NCI-H2227 (cell line): ENCODE measurements around the gene BCAS3.

ENCODE experiments used
- DNase-seq: peaks from one replicate; lab custom pipeline; 2025; ENCODE audit not compliant: unreplicated experiment; lab: John Stamatoyannopoulos, UW

BCAS3 gene

GRCh38 chr17:61330174-61331150 is 652.8 kb downstream of the BCAS3 start:
- no peak for DNase-seq

GRCh38 chr17:61331178-61331577 is 653.5 kb downstream of the BCAS3 start:
- no peak for DNase-seq

GRCh38 chr17:61331886-61332285 is 654.2 kb downstream of the BCAS3 start:
- no peak for DNase-seq

GRCh38 chr17:61333136-61333535 is 655.5 kb downstream of the BCAS3 start:
- no peak for DNase-seq

GRCh38 chr17:61334673-61335072 is 657.0 kb downstream of the BCAS3 start:
- DNase-seq = no peak

- no peak for DNase-seq
Observed at GRCh38 chr17:61335105-61335844, 657.6 kb downstream of the BCAS3 start.

- DNase-seq = no peak
Observed at GRCh38 chr17:61335845-61336655, 658.4 kb downstream of the BCAS3 start.

- no peak for DNase-seq
Observed at GRCh38 chr17:61337290-61337689, 659.6 kb downstream of the BCAS3 start.

GRCh38 chr17:61338000-61338798 is 660.5 kb downstream of the BCAS3 start:
- DNase-seq = no peak

- DNase-seq = no peak
Observed at GRCh38 chr17:61338874-61339478, 661.3 kb downstream of the BCAS3 start.

- DNase-seq = no peak
Observed at GRCh38 chr17:61340431-61341209, 663.0 kb downstream of the BCAS3 start.

GRCh38 chr17:61343576-61343975 is 665.9 kb downstream of the BCAS3 start:
- DNase-seq = no peak

GRCh38 chr17:61345061-61345460 is 667.4 kb downstream of the BCAS3 start:
- DNase-seq = no peak

- no peak for DNase-seq
Observed at GRCh38 chr17:61345825-61346666, 668.4 kb downstream of the BCAS3 start.

GRCh38 chr17:61349350-61349749 is 671.7 kb downstream of the BCAS3 start:
- DNase-seq = no peak

- DNase-seq = no peak
Observed at GRCh38 chr17:61351745-61352407, 674.2 kb downstream of the BCAS3 start.

- DNase-seq = no peak
Observed at GRCh38 chr17:61352408-61352770, 674.7 kb downstream of the BCAS3 start.
